ENCODE results near the gene PCCB.

DNA sequence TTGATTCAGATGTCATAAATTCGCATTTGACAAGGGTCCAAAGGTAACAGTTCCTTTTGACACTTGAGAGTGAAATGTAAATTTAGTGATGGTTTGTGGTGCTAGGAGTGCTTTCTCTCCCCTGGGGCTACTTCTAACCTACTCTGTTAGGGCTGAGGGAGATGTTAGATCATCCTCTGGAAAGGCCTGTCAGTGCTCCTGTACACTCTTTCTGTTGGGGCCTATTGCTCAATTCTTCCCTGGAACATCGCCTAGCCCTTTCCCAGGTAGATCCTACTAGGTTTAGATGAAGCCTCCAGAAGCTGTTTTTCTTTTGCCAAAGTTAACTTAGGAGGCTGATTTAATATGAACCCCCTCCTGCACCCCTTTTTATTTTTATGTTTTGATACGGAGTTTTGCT is 1.4 kb downstream of the PCCB start:
- TF ChIP-seq, protein P1, sequence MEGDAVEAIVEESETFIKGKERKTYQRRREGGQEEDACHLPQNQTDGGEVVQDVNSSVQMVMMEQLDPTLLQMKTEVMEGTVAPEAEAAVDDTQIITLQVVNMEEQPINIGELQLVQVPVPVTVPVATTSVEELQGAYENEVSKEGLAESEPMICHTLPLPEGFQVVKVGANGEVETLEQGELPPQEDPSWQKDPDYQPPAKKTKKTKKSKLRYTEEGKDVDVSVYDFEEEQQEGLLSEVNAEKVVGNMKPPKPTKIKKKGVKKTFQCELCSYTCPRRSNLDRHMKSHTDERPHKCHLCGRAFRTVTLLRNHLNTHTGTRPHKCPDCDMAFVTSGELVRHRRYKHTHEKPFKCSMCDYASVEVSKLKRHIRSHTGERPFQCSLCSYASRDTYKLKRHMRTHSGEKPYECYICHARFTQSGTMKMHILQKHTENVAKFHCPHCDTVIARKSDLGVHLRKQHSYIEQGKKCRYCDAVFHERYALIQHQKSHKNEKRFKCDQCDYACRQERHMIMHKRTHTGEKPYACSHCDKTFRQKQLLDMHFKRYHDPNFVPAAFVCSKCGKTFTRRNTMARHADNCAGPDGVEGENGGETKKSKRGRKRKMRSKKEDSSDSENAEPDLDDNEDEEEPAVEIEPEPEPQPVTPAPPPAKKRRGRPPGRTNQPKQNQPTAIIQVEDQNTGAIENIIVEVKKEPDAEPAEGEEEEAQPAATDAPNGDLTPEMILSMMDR (IDR thresholded peaks at IDR 0.05) = no peak
- TF ChIP-seq POLR2A (IDR thresholded peaks at IDR 0.05) = no peak

Data from body of pancreas (tissue), 4 donors.